ENCODE measurements around the gene OLIG3. TPM values are rescaled to one million over a fixed set of nuclear protein-coding genes. Genes with fewer than 3 reads are reported as not detected.

The OLIG3 gene
- not detected for total RNA-seq
- long read RNA-seq = 0 reads

DNA sequence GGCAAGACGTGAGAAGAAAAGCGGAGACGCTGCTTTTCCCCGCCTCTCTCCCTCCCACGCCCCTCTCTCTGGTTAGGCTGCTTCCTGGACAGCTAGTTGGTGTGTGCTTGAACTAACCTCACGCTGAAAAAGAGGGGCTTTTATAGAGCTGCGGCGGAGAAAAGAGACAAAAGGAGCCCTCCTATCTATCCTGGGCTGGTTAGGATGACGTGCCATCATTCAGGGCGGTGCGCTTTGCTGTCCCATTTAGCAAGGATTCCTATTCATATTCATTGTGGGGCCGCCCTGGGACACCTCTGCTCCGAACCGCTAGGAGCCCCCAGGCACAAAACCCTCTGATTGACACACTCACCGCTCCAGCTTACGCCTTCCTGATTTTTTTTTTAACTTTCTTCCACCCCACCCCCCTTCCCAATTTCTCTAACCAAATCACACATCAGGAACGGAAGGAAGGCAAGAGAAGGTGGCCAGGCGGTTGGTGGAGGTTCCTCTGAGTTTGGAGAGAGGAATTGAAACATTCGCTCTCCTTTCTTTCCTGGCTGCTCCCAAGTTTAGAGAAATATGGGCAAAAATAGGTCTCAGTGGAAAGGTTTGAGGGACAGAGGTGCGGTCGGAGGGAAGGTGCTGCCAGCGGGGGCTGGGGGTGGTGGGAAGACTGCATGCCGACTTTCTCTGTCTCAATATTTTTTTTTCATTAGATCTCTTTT is at the start of gene OLIG3:
OLIG3 (minus strand) TSS at position 114 of the 707 bp plus-strand sequence. CDS start 224 bp downstream, outside the sequence.
- intact Hi-C loops (cut with DNase I) = no loop called here
- DNase-seq (ENCODE audit: missing footprints) (no peak), ATAC-seq (no peak)

DNA sequence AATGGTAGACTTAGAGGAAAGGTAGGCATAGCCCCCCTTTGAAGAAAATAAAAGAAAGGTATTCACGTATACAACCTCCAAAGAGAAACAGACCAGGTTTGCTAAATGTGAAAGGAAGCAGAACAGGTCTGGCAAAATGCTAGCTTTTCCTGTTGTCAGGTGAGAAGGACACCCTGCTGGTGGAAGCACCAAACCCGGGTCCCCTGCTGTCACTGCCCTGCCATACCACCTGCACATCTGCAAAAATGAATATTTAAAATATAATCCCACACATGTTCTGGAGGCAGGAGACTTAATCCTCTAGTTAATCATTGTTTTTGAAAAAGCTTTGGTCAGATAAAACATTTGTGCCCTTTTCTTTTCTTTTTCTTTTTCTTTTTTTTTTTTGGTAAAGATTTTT is 48.9 kb upstream of the OLIG3 start:
- no peak for ATAC-seq
- no peak for DNase-seq (ENCODE audit: missing footprints)
- intact Hi-C loops (cut with DNase I) = no loop called here

DNA sequence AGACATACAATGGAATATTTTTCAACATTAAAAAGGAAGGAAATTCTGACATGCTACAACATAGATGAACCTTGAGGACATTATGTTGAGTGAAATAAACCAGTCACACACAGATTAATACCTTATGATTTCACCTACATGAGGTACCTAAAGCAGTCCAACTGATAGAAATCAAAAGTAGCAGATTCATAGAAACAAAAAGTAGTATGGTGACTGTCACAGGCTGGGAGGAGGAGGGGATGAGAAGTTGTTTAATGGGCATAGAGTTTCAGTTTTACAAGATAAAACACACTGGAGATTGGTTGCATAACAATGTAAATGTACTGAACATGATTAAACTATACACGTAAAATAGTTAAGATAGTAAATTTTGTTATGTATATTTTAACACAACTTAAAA is 48.5 kb upstream of the OLIG3 start:
- intact Hi-C loops (cut with DNase I) = no loop called here
- DNase-seq (ENCODE audit: missing footprints) = no peak
- no peak for ATAC-seq

DNA sequence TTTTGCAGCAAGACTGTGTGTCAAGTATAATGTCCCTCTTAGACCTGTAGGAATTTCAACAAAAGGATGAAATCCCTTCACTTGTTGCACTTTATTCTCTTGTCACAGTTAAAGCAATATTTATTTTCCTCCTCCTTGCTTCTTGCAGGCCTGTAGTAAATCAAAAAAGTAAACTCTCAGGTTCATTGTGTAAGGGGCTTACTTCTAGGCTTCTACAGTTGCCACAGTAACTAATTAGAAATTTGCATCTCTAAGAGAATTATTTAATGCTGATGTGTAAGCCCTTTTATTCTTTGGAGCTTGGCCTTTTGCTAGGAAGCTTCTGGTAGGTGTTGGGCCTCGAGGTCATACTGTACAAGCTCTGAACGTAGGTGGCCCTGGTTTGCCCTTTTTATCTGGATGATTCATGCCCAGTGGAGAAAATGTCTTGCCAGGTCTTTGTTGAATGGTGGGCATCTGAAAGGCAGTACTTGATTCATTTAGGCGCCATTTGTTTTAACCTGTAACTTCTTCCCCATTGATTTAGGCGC is 47.4 kb upstream of the OLIG3 start:
- intact Hi-C loops (cut with DNase I) = no loop called here
- DNase-seq (ENCODE audit: missing footprints) (no peak), ATAC-seq (no peak)

DNA sequence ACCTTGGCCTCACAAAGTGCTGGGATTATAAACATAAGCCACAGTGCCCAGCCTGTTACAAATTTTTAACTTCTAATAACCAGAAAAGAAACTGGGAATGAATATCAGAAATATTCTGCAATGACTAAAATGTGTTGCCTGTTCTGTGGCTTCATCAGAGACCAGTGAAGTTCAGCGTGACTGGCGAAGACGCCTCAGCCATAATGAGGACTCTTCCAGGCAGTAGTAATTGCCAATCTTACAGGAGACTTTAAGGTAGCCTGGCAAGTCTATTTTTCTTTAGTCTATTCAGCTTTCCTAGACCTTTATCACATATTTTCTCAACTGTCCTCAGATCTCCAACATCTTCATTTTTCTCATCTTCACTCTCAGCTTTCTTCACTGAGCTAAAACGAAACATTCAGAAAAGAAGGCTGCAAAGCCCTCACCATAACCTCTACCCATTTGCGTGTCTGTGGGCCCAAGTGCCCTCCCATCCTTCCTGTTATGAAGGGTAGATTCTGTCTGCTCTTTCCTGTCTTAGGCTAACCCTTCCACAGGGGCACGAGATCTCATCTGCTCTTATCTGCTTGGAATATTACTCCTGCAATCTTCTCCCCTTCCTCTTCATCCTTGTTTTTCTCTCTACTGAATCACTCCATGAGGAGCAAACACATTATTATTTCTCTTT is 42.0 kb upstream of the OLIG3 start:
- intact Hi-C loops (cut with DNase I) = no loop called here
- DNase-seq (ENCODE audit: missing footprints) = no peak
- ATAC-seq = no peak

DNA sequence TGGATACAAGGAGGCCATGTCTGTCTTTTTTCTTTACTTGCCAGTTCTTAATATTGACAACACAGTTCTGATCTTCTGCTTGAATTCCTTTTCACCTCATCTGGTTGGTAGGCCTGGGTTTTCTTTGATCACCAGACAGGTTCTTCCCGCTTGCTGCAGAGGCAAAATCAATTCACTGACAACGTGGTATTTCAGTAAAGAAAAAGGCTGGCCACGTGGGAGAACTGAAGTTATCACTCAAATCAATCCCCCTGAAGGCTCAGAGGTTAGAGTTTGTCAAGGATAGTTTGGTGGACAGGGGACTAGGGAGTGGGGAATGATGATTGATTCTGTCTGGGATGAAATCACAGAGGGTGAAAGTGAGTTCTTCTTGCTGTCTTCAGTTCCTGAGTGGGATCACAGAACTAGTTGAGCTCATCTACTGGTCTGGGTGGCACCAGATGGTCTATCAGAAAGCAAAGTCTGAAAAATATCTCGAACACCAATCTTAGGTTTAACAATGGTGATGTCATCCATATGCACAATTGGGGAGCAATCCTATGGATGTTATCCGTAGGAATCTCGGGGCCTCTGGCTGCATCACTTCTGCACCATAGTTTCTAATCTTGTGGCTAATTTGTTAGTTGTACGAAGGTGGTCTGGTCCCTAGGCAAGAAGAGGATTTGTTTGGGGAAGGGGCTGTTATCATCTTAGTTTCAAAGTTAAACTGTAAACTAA is 37.3 kb upstream of the OLIG3 start:
- DNase-seq (ENCODE audit: missing footprints) = no peak
- intact Hi-C loops (cut with DNase I) = no loop called here

DNA sequence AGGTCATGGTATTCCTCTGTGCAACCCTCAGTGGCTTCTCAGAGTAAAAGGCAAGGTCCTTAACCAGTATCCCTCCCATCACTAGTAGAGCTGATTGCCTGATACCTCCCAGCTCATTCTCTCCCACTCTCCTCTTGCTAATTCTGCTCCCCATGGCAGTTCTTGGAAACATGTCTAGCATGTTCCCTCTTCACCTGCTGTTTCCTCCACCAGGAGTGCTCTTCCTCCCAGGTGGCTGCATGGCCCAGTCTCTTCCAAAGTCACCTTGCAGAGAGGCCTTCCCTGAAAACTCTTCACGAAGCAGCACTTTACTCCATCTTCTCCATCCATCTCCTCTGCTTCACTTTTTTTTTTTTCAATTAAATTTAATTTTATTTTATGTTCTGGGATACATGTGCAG is 36.2 kb upstream of the OLIG3 start:
- intact Hi-C loops (cut with DNase I) = no loop called here
- DNase-seq (ENCODE audit: missing footprints) (no peak), ATAC-seq (no peak)

More for the DNA sequence above, 37.3 kb upstream of the OLIG3 start:
- ATAC-seq = no peak

DNA sequence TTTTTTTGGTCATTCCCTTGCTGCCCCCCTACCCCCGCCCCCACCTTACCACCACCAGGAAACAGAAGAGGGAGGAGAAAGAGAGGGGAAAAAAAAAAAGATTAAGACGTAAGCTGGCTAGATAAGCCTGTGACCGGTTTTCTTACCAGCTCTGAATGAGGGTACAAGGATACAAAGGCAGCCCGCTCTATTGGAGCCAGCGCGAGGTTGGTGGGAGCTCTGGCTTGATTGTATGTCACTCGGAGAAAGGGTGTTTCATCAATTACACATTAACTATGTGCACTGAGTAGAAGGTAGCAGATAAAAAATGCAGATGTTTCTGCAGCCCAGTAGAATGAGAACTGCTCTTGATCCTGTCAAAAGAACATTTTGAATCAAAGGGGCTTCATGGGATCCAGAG is 28.6 kb upstream of the OLIG3 start:
- DNase-seq (ENCODE audit: missing footprints) = no peak

DNA sequence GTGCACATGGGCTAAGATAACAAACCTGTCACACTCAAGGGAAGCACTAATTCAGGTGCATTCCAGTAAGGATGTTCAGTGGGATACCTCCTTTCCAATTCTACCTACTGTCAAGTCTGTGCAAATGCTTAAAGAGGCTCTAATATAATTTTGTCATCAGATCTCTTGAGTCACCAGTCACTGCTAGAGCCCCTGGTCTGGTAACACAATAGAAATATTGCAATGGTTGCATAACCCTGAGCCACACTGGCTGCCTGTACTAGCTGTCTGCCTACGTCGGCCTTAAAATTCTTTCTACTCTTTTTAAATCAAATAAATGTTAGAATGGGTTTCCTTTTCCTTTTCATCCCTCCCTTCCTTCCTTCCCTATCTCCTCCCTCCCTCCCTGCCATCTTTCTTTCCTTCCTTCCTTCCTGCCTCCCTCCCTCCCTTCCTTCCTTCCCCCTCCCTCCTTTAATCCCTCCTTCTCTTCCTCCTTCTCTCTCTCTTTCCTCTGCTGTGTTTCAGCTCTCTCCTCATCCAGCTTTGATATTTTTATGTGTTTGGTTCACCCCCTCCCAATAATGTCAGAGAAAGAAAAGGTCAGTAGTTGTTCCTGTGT is 28.1 kb upstream of the OLIG3 start:
- intact Hi-C loops (cut with DNase I) = no loop called here
- ATAC-seq (no peak), DNase-seq (ENCODE audit: missing footprints) (no peak)

More for the DNA sequence above, 28.6 kb upstream of the OLIG3 start:
- no peak for ATAC-seq
- intact Hi-C loops (cut with DNase I) = no loop called here

DNA sequence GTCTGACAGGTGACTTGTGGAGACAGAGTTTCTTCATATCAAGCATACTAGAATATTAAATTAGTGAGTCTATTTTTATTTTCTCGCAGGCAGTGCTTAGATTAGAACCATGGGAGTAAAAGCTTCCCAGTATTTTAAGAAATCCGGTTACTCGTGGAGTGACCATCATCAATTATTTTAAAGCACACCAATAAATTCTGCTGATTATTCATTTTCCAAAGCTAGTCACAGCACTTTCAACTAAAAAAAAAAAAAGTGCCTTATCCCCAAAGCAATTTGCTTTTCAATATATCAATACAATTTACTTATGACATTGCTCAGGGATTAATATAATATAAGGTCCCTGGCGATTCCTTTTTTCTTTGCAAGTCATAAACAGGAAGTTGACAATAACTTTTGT is 26.3 kb upstream of the OLIG3 start:
- no peak for DNase-seq (ENCODE audit: missing footprints)
- ATAC-seq = no peak
- intact Hi-C loops (cut with DNase I) = no loop called here

DNA sequence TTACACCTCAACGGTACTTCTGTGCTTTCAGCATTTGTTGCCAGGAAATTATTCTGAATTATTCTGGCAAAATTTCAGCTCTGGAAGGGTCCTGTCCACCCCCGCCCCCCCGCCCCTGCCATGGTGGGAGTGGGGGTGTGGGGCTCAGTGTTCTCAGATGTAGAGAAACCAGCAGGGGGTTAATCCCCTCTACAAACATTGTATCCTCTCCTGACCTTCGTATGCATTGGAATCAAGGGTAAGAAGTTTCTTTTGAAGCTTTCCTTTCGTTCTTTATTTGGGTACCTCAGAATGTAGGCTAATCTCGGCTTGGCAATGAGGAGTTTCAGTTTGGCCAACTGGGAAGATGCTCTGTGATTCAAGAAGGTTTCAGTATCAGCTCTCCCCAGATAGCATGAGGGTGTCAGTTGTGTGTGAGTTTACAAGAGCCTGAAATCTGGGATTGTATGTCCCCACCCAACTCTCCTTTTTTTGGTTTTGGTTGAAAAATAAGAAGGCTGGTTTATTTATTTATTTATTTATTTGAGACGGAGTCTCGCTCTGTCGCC is 25.5 kb upstream of the OLIG3 start:
- ATAC-seq = no peak
- no peak for DNase-seq (ENCODE audit: missing footprints)
- intact Hi-C loops (cut with DNase I) = no loop called here

DNA sequence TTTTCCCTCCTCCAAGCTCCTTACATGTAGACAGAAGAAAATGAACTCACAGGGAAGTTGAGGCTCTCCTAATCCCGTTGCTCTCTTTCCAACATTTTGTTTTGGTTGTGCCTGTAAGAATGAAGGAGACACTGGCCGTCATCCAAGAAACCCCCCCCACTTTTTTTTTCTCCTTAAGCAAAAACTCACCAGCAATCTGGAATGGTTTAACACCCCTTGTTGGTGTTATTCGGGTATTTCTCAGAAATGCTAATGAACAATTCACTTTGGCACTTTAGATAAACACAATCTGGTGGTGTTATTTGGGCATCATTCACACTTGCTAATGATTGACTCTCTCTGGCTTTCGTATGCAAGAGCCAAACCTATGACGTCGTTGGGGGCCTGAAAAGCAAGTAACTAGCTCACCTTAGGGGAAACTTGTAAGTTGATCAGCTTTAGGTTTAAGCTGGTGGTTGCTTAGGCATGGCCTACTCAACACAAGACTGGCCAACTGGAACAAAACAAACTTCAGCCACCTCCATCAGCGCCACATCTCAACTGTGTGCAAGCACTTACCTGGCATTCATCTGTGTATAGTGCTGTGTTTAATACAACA is 24.3 kb upstream of the OLIG3 start:
- ATAC-seq = no peak
- intact Hi-C loops (cut with DNase I) = no loop called here
- no peak for DNase-seq (ENCODE audit: missing footprints)

DNA sequence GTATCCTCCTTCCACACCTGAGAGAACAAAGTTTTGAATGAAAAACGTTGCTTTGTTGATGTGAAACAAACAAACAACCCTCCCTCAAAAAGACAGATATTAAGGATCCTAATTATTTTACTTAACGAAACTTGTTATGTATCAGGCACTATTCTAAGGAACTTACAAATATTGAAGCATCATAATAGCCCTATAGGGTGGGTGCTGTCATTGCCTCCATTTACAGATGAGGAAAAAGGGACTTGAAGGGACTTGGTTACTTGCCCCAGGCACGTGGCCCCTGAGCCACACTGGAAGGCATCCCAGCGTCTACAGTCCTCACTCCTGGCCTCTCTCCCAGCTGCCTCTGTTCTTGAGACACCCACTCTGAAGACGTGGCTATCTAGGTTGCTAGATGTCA is 20.2 kb upstream of the OLIG3 start:
- DNase-seq (ENCODE audit: missing footprints) = no peak
- no peak for ATAC-seq
- intact Hi-C loops (cut with DNase I) = no loop called here

DNA sequence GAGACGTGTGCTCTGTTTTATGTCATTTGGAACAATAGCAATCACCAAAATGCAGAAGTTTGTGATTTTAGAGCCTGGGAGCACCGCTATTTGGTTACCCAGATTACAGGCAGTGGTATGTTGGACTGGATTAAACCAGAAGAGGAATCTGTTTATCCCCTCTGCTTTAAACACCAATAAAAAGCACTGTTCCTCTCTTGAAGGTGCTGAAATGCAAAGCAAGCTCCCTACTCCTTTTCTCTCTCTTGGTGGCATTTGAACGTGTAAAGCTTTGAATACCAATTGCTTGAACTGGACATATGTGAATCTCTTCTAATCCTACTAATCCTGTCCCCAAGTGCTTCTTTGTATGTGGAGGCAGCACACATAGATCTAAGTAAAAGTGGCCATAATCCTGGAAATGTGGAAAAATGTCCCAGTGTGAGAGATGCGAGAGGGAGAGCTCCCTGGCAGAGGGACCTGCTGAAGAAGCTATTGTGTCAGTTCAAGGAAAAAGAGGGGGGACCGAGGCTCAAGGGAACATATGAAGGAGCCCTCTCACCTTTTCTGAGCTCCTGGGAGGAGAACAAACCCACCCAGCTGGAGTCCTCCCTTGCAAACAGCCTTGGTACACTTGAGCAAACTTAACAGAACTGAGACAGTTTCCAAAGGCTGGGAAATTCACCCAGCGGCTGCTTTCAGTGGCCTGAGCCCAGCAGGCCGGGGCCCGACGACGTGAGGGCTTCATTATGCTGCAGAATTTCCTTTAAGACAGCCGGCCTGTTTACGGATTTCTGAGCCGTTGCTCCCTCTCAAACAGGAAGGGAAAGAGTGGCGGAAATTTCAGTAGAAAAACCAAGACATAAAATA is 18.8 kb upstream of the OLIG3 start:
- ATAC-seq = no peak
- no peak for DNase-seq (ENCODE audit: missing footprints)
- intact Hi-C loops (cut with DNase I) = no loop called here

DNA sequence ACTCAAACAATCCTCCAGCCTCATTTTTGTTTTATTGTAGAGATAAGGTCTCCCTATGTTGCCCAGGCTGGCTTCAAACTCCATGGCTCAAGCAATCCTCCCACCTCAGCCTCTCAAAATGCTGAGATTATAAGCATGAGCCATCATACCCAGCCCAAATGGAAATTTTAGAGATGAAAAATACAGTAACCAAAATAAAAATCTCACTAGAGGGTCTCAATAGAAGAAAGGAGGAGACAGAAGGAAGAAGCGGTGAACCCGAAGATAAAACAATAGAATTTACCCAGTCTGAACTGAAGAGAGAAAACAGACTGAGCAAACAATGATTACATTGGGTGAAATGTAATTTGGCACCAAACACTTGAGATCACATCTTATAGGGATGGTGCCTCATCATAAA is 16.7 kb upstream of the OLIG3 start:
- no peak for DNase-seq (ENCODE audit: missing footprints)
- ATAC-seq = no peak
- intact Hi-C loops (cut with DNase I) = no loop called here

DNA sequence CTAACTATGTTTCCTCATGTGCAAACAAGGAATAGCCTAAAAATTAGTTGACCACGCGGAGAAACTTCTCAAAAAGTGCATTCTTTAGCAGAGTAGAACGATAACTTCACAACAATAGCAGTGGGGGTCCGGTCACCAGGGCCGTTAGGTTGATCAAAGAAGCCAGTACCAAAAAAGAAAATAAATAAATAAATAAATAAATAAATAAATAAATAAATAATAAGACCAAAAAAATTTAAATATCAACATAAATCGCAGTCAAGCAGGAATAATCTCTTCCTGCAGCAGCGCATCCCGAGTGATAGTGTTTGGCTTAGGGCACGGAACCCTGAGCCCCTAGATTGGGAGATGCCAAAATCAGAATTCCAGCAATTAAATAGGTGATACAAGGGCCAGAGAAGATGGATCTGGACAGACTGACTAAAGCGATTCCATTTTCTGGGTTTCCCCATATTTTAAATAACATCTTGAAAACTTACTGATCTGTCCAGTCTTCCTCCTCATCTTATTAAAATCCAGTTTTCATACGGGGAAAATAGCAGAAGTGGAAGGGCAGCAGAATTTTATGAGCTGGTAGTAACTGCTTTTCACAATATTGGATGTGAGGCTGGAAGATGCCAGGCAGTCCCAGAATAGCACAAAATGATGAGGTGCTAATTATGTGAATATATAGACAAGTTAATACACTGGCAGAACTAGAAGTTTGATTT is 4.4 kb upstream of the OLIG3 start:
- no peak for ATAC-seq
- intact Hi-C loops (cut with DNase I) = no loop called here

DNA sequence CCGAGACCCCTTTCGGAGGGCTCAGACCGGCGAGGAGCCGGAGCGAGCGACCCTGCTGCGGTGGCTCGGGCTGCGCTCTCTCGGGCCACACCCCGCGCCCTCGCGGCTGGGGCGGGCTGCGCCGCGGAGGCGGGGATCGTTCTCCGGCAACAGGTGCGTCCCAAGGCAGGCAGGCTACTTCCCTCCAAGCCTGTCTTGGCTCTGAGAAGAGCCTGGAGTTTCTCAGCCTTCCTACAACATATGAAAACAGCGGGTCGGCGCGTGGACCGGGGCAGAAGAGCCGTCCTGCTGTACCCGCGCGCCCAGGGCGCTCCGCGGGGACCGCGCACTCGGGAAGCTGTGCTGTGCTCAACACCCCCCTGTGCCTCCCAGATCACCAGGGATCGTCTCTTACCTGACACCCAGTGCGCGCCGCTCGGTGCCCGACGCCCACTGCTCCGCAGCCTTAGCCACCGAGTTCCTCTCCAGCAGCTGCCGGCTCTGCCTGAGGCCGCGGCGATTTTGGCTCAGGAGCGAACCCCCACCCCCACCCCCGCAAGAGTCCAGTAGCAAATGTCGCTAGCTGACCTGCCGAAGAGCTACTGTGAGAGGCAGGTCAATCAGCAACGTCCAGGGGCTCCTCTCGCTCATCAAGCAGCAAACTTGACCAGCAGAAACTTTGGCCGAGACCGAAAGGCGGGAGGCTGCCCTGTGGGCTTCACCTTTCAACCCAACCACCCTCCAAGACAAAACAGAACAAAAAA is 3.7 kb upstream of the OLIG3 start:
- DNase-seq (ENCODE audit: missing footprints) (peak; percentile 50), ATAC-seq (peak; percentile 13)
- intact Hi-C loops (cut with DNase I) = no loop called here

More for the DNA sequence above, 4.4 kb upstream of the OLIG3 start:
- peak; percentile 41 for DNase-seq (ENCODE audit: missing footprints)

All from Right ventricle myocardium inferior (tissue), 1 donor.